ENCODE data around the gene FZR1. TPM values are rescaled to one million over a fixed set of nuclear protein-coding genes. Genes with fewer than 3 reads are reported as not detected.
A peak's percentile ranks its signal among the peaks of the same experiment; 100 is the strongest.

FZR1 gene
- polyA plus RNA-seq (ENCODE audit: insufficient read length), result 38.9 TPM

DNA sequence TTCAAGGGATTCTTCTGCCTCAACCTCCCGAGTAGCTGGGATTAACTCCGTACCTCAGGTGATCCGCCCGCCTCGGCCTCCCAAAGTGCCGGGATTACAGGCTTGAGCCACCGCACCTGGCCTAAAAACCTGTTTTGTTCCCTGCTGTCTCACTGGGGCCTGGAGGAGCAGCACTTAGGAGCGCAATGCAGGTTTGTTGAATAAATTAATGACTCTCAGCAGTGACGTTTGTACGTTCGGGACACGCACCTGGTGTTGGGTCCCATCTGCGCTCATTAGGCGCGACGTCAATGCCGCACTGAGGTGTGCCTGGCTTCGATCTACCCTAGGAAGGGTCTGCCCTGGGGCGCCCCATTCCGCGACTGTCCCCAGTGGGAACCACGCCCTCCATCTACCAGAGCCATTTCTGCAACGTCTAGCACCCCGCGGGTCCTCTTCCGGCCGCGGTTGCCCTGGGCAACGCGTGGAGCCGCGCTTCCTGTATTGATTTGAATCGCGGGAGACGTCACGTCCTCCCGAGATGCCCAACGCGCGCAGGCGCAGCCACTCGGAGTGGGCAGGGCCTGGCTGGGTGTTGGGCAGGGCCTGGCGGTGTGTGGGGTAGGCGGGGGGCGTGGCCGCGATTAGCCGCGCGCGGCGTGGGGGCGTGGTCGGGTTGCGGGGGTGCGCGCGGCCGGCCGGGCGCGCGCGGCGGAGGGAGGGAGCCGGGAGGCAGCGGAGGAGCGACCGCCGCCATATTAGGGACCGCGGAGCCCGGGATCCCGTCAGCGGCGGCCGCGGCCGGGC lies at the start of gene FZR1:
Gene FZR1, plus strand, starts transcription at position 714 of the 786 bp plus-strand sequence. CDS start 16,679 bp downstream, outside the sequence.
- peak; percentile 99 for DNase-seq

DNA sequence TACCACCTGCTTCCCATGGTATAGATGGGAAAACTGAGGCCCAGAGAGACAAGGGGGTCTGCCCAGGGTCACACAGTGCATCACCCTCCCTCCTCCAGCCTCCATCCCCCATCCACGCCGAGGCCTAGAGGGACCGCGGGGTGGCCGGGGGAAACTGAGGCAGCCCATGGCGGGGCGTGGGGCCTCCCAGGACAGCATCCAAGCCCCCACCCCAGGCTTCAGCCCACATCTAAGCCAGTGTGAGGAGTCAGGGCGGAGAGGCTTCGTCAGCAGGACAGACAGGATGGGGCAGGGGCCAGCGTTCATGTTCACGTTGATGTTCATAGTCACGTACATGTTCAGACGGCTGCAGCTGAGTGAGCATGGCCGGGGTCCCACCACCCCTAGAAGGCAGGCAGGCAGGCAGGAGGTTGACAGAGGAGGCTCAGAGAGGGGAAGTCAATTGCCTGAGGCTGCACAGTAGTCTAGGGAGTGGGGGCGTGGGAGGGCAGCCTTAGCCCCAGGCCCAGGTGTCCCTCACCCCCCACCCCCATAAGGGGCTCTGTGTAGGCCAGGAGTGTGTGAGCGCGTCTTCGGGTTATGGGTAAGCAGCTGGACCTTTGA lies 49.1 kb upstream of the FZR1 start:
- no peak for DNase-seq

DNA sequence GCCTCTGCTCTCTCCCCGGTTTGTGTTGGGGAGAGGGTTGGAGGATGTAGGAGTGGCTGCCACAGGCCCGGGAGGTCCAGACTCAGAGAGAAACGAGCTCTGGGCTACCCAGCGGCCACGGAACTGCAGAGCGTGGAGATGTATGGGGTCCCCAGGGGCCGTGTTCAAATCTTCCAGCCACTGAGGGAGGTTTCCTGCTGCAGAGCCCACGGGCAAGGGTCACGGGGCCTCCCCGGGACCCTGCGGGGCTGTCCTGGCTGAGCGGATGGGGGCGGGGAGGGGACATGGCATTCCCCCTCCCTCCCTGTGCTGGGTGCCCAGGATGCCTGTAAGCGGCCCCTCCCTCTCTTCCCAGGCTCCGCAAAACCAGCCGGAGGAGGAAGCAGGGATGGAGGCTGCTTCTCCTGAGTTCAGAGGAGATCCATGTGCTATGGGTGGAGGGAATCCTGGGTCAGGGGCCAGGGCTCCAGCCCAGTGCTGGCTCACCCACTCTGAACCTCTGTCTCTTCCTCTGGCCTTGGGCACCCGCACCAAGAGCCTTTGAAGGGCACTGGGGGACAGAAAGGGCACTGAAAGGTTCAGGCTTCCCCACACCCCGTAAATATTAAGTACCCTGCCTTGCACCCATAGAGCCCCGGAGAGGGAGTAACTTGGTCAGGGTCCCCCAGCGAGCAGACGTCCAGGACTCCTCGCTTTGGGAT lies 48.4 kb upstream of the FZR1 start:
- no peak for DNase-seq

DNA sequence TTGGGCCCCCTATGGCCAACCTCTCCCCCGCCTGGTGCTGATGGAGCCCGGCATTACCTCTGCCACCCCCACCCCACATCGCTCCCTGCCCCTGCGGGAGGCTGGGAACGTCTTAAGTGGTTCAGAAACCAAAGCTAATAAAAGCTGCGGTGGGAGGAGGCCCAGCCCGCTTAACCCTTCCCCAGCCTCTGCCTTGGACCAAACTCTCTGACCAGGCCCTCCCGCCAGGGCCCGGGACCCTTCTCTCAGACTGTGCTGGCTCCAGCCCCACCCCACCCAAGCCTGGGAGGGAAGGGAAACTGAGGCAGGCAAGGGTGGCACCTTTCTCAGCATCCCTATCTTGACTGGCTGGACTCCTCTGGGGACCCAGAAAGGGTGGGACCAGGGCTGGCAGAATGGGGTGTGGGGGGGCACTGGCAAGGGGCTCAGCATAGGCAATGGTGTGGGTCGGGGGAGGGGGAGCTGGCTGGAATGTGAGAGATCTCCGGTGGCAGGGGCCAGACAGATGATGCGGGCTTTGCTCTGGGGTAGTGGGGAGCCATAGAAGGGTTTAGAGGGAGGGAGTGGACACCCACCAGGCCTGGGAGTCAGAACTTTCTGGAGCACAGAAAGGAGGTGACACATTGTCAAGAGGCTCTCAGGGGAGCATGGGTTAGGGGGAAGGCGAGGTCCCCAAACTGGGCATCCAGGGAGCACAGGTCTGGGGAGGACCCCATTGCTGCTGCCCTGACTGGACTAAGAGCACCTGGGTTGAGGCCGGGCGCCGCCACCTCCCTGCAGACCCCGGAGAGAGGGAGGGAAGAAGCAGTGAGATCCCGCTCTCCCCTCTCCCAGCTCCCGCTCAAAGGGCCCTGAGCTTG lies 47.7 kb upstream of the FZR1 start:
- no peak for DNase-seq

DNA sequence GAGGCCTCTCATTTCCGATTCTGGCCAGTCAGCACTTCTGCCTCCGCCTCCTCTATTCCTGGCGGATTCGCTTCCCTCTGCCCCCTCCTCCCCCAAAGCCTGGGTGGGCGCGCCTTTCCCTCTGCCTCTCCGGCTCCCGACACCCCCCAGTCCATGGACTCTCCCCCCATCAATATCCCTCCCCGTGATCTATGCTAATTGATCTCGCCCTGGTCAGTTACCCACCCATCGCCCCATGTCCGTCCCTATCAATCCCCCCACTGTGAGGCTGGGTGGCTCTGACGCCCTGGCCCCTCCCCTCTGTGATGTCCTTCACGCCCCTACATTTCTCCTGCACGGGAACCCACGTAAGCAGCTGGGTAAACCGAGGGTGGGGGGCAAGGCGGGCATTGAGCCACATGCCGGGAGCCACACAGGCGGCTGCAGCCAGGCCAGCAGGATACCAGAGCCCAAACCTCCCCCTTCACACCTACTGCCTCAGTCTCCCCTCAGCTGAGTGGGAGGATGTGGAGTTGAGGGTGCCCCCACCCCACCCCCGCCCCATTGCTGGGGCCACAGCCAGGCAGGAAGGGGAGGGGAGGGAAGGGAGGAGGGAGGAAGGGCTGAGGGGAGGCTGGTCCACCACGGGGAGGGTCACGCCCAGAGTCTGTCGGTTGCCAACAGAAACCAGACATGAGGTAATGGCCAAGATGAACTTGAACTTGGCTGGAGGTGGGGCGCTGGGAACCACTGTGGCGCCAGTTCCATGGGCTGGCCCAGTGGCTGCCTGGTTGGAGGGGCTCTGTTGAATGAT lies 46.8 kb upstream of the FZR1 start:
- DNase-seq, result peak; percentile 92

DNA sequence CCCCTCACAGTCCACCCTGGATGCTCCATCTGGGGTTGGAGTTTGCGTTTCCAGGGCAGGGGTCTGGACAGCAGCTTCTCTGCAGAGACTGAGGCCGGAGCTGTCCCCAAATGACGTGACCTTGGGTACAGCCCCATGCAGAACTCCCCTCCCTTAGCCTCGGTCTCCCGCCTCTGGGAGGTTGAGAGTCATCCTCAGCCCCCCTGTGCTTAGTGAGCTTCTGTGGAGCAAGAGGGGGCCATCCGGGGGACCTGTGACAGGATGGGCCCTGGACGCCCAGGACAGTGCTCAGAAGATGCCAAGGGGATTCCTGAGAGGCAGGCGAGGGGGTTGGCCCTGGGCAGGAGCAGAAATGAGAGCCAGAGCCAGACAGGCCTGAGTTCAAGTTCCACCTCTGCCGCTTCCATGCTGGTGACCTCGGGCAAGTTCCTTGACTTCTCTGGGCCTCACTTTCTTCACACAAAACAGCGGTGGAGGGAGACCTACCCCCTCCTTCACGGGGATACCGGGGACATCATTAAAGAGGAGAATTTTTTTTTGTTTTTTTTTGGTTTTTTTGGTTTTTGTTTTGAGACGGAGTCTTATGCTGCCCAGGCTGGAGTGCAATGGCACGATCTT lies 46.0 kb upstream of the FZR1 start:
- DNase-seq, result no peak

DNA sequence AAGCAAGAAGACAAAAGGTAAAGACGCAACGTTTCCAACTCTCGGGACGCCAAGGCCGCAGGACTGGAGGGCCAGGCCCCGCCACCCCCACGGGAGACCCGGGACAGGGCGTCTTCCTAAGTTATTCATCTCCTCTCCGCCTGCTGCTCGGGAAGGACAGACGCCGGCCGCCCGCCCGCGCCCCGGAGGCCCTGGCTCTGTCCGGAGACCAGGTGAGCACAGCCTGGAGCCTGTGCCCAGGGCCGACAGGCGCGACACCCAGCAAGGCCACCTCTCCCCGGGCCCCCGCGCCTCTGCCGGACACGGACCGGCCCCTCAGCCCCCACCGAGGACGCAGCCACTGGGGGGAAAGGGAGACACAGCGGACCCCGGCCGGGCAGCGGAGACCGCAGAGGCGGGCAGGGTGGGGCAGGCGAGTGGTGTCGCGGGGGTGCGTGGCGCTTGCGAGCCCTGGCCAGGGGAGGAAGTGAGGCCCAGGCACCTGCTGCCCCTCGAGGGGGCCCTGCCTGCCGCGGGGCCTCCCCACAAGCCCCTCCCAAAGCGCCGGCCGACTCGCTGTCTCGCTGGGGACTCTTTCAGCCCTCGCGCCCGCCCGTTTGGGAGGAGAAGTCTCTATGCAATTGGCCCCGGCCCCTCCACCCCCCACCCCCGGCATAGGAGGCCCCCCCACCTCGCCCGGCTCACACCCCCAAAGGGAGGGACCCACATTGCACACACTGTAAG lies 43.0 kb upstream of the FZR1 start:
- DNase-seq, result no peak

DNA sequence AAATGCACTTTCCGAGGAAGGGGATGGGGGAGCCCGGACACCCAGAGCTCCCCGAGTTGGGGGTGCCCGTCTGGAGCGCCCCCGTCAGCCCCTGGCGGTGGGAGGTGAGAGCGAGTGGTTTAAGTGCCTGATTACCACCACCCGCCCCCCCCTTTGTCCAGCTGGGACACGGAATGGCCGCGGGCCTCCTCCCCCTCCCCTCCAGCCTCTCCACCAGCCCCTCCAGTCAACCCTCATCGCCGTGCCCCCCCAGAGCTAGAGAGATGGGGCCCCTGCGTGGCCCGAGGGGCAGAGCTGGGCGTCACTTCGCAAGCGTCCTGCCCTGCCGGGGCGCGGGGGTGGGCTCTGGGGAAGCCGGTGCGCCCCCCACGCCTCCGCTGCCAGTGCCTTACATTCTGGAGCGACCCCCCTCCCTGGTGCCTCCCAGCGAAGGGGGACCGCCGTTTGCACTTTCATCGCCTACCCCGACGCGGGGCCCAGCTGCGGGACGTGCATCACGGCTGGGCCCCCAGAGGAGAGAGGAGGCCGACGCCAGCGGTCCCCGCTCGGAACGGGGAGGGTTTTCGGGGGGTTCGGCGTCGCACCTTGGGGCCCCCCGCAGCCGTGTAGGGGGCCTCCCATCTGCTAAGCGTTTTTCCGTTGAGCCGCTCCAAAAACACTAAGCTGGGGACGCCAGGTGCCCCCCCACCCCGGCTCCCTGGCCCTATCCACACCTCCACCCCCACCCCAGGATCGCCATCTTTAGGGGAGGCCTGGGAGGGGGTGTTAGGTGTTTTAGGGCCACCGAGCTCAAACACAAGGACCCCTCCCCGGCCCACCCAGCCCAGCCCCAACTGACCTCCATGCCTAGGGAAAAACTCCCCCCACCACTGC lies 42.2 kb upstream of the FZR1 start:
- DNase-seq, result no peak

DNA sequence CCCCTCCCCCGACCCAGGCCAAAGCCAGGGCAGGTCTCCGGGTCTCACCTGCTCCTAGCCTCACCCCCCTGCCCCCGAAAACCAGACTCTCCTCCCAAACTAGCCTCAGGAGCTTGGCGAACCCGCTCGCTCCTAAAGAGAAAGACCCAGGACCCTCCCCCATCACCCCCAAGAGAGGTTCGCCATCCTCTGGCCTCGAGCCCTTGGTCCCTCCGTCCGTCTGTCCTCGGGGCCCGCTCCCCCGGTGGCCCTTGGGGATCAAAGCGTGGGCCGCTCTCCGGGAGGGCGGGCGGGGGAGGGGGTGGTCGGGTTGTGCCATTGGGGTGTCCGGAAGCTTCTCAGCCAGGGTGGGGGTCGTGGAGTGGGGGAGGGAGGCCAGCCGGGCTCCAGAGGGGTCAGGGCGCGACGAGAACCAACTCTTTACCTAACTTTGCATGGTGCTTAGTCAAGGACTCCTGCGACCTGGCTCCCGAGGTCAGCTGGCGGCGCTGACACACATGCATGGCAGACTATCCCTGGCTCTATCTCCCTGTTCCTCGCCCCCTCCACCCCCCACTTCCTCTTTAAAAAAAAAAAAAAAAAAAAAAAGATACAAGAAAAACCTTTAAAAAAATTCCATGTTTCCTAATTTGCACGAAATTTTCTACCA lies 41.4 kb upstream of the FZR1 start:
- no peak for DNase-seq

DNA sequence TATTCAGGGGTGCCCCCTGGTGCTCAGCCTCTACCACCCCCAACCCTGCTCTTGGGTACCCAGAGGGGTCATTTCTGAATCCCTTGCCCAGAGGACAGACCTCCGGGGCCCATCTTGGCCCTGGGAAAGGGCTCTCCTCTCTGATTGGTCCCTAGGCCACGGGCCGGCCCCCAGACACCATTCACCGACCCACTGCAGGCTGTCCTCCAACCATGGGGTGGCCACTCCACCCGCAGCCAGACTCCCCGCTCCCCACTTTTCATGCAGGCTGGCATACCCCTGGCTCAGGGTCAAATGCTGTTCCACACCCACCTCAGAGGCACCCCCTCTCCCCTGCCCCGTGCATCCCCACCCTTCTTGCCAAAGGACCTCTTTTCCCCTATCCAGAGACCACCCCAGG lies 40.6 kb upstream of the FZR1 start:
- no peak for DNase-seq

DNA sequence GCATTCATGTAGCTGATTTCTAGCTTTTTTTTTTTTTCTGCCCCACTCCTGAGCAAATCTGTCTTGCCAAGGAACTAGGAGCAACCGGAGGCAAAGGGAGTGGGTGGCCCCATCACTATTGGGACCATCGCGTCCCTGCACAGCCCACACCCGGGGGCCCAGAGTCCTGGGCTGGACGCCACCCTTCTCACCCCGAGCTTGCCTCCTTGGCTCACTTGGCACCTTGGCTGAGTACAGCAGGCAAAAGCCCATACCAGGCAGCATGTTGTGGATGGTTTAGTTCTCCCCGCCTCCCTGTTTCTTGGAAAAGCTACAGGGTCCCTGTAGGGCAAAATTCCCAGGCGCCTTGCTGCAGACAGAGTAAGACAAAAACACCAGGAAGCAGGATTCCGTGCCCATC lies 39.5 kb upstream of the FZR1 start:
- no peak for DNase-seq

DNA sequence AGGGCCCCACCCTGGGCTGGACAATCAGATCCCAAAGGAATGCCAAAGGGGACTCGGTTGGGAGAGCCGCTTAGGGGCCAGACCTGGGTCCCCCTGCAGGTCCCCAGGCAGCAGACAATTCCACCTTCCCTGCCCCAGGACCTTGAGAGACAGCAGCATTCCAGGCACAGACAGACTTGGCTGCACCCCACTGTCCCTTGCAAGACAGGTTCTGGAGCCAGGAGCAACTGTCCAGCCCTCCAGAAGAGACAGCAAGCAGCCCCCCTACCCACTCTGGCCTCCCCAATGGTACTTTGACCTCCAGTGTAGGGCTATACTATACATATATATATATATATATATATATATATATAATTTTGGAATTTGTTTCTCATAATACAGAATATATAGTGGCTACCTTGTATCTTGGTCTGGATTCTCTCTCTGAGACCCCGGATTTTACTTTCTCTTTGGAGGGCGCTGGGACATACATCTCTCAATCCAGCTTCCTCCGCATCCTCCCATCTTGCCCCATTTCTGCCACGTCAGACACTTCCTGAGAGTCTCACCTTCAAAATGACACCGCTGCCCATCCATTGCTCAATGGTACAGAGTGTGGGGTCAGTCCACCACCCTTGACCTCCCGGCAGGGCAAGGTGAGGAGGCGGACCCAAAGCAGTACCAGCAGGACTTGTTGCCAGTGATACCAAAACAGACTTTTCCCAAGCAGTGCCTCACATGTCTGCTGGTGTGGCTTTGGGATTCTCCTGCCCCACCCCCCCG lies 38.5 kb upstream of the FZR1 start:
- DNase-seq, result no peak

DNA sequence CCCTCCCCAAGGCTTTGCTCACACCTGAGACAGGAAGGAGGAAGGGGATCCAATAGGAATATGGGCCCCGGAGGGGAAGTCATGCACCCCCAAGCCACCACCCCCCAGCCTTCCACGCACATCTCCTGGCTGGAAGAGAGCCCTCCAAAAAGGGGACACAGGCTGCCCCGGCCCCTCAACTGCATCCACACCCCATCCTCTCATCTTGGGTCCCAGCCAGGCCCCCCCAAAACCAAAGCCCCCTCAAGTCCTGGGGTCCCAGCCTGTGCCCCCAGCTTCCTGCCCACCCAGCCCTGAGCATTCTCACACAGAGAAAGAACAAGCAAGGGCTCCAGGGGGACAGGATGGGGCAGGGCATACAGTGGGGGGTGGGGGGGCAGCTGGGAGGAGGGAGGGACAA lies 37.9 kb upstream of the FZR1 start:
- no peak for DNase-seq

DNA sequence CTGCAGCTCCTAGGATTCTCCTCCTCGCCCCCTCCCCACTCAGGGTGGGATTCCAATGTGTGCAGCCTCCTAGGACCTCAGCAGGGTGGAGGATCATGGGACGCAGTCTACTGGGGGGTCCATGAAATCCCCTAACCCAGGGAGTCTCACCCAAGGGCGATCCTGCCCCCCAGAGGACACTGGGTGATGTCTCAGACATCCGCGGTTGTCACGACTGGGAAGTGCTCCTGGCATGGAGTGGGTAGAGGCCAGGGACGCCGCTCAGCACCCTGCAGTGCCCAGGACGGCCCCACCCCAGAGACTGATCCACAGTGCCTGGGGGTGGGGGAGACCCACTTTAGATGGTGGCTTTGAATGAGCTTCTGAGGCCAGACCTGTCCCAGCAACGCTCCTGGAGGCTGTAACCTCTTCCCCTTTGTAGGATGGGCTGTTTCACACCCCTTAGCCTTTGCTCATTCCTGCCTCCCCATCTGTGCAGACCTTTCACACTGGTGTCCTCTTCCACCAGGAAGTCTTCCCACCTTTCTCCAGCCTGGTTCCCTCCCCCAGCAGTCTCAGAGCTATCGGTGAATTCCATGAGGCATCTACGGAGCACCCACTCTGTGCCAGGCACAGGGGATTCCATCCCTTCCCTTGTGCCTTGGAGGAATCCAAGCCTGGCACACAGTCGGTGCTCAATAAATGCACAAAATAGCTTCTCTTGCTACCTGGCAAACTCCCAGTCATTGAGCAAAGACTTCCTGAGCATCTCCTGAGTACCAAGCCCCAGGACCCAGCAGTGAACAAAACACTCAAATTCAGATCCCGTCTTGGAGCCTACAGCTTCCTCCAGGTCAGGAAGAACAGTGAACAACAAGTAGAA lies 36.2 kb upstream of the FZR1 start:
- DNase-seq, result no peak

DNA sequence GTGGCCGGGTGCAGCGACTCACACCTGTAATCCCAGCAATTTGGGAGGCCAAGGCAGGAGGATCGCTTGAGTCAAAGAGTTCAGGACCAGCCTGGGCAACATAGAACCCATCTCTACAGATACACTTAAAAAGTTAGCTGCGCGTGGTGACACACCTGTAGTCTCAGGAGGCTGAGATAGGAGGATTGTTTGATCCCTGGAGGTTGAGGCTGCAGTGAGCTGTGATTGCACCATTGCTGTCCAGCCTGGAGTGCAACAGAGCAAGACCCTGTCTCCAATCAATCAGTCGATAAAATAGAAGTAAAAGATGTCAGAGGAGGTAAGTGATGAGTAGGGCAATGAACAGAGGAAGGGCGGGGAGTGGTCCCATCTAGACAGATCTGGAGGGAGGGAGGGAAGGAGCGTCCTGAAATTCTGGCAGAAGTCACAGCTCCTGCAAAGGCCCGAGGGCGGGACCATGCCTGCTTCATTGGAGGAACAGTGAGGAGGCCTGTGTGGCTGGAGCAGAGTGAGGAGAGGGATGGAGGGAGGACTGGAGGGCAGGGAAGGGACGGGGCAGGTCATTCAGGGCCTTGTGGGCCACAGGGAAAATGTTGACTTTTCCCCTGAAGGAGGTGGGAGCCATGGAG lies 35.5 kb upstream of the FZR1 start:
- DNase-seq, result no peak

DNA sequence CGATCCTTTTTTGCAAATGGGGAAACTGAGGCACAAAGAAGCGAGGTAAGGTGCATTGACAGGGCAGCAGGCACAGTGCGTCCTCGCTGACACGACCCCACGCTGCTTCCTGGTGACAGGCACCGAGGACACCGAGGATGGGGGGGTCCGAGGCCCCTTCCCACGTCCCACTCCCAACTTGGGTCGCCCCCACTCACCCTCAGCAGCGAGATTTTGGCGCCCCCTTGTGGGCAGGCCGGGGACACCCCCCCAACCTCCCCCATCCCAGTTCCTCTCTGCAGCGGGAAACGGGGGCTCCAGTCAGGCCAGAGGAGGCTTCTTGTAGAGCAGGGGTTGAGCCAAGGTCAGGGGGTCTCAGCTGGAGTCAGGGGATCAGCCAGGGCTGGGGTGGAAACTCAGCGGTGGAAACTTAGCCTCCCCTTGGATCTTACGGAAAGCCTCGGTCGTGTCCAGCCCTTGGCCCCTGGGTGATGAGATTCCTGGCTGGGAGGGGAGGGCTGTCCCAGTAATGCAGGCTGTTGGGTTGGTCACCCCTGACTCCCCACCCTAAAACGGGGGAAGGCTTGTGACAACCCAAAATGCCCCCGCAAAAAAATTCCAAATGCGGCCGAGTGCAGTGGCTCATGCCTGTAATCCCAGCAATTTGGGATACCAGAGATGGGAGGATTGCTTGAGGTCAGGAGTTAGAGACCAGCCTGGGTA lies 34.0 kb upstream of the FZR1 start:
- no peak for DNase-seq
